GM20000 (cell line): ENCODE results near the gene SNX1.

Experiments
- DNase-seq: peaks from one replicate; pipeline ENCODE4 v3.0.0; 2012; ENCODE audit warnings: low spot score
- CTCF ChIP-seq: IDR thresholded peaks from 2 replicates; pipeline ENCODE4 v1.5.1; 2012; ENCODE audit warnings: mild to moderate bottlenecking, control low read depth; ENCODE audit errors: extremely low read depth, missing control alignments

The SNX1 gene

DNA sequence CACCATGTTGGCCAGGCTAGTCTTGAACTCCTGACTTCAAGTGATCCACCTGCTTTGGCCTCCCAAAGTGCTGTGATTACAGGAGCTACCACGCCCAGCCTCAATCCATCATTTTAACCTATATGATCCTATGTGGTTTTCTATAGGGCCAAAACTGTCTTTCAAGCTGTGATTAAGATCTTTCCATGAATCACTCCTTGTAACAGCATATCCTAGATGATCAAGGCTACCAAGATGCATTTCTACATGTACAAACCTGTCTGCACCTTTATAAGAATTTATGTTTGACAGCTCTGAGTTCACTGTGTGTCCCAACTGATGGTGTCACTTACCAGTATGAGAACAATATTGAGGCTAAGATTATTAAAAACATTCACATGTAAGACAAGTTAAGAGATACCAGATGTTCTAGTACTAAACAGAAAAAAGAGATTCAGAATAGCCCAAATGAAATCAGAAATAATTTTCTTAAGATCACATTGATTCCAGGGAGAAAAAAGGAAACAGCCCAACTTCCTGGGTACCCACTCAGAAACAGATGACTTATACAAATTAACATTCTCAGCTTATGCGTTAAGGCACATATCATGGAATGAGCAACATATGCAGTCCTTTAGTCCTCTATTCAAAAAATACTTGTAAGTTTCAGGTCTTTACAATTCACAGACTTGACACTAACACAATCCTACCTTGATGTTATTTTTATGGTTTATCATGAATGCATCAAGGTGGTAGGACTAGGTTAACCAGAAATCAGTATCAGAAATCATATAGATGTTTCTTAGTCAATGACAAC is 91.8 kb downstream of the SNX1 start:
- TF ChIP-seq CTCF = no peak
- no peak for DNase-seq
